Neural progenitor cell (in vitro differentiated cells): Measurements from ENCODE around the gene NFATC2.

Source experiments
- CTCF ChIP-seq: fragments of 200-600 bp; sonication (generic); IDR thresholded peaks from 2 replicates; pipeline ENCODE4 v1.5.1; 2017; ENCODE audit warnings: antibody characterized with exemption, mild to moderate bottlenecking
- EZH2 ChIP-seq: fragments of 200-600 bp; sonication (generic); IDR thresholded peaks from 2 replicates; pipeline ENCODE4 v1.6.1; 2017; ENCODE audit warnings: antibody characterized with exemption, mild to moderate bottlenecking, moderate library complexity
- EZH2phosphoT487 ChIP-seq: fragments of 200-600 bp; sonication (generic); IDR thresholded peaks from 2 replicates; pipeline ENCODE4 v1.6.1; 2017; ENCODE audit warnings: antibody characterized with exemption

- TF ChIP-seq EZH2: no peak
- no peak for TF ChIP-seq CTCF
- no peak for TF ChIP-seq EZH2phosphoT487
Observed at GRCh38 chr20:51577432-51578144, 35.1 kb upstream of the NFATC2 start.
